Inflammatory macrophage treated with lipopolysaccharide for 4 hours (primary cell): Measurements from ENCODE around the gene ZNF346.

Experiments
- DNase-seq: peaks from one replicate; pipeline ENCODE4 v3.0.0-alpha.2; 2020

ZNF346 gene

GRCh38 chr5:177070536-177071191 is 48.2 kb downstream of the ZNF346 start:
- no peak for DNase-seq

GRCh38 chr5:177071666-177072385 is 49.3 kb downstream of the ZNF346 start:
- peak; percentile 81 for DNase-seq

- DNase-seq, result no peak
Measured at GRCh38 chr5:177077335-177077734, 54.8 kb downstream of the ZNF346 start.

- DNase-seq, result no peak
Measured at GRCh38 chr5:177079606-177080005, 57.1 kb downstream of the ZNF346 start.

- no peak for DNase-seq
Measured at GRCh38 chr5:177080265-177080664, 57.8 kb downstream of the ZNF346 start.

GRCh38 chr5:177081859-177082258 is 59.4 kb downstream of the ZNF346 start:
- no peak for DNase-seq

- DNase-seq, result no peak
Measured at GRCh38 chr5:177083357-177083756, 60.9 kb downstream of the ZNF346 start.

- no peak for DNase-seq
Measured at GRCh38 chr5:177084175-177084574, 61.7 kb downstream of the ZNF346 start.

GRCh38 chr5:177085985-177086653 is 63.6 kb downstream of the ZNF346 start:
- DNase-seq, result no peak

- peak; percentile 52 for DNase-seq
Measured at GRCh38 chr5:177086654-177087397, 64.3 kb downstream of the ZNF346 start, which contains the start of gene FGFR4. Gene FGFR4 (plus strand): TSS chr5:177086915. CDS start chr5:177089603, 2,688 bp downstream.

GRCh38 chr5:177087398-177088005 is 65.0 kb downstream of the ZNF346 start:
- DNase-seq, result no peak

- no peak for DNase-seq
Measured at GRCh38 chr5:177089127-177089526, 66.6 kb downstream of the ZNF346 start.

- no peak for DNase-seq
Measured at GRCh38 chr5:177089825-177090641, 67.5 kb downstream of the ZNF346 start.

- DNase-seq, result no peak
Measured at GRCh38 chr5:177090813-177091212, 68.3 kb downstream of the ZNF346 start.

- DNase-seq, result no peak
Measured at GRCh38 chr5:177091232-177091631, 68.7 kb downstream of the ZNF346 start.

- DNase-seq, result no peak
Measured at GRCh38 chr5:177092178-177093081, 69.9 kb downstream of the ZNF346 start.

- no peak for DNase-seq
Measured at GRCh38 chr5:177093082-177093712, 70.7 kb downstream of the ZNF346 start.

- no peak for DNase-seq
Measured at GRCh38 chr5:177093803-177094202, 71.3 kb downstream of the ZNF346 start.

- no peak for DNase-seq
Measured at GRCh38 chr5:177094224-177095087, 72.0 kb downstream of the ZNF346 start.
